Measurements from ENCODE around the gene FRMPD1.

GRCh38 chr9:37678789-37679273 lies 28.1 kb downstream of the FRMPD1 start:
- TF ChIP-seq, protein P1, sequence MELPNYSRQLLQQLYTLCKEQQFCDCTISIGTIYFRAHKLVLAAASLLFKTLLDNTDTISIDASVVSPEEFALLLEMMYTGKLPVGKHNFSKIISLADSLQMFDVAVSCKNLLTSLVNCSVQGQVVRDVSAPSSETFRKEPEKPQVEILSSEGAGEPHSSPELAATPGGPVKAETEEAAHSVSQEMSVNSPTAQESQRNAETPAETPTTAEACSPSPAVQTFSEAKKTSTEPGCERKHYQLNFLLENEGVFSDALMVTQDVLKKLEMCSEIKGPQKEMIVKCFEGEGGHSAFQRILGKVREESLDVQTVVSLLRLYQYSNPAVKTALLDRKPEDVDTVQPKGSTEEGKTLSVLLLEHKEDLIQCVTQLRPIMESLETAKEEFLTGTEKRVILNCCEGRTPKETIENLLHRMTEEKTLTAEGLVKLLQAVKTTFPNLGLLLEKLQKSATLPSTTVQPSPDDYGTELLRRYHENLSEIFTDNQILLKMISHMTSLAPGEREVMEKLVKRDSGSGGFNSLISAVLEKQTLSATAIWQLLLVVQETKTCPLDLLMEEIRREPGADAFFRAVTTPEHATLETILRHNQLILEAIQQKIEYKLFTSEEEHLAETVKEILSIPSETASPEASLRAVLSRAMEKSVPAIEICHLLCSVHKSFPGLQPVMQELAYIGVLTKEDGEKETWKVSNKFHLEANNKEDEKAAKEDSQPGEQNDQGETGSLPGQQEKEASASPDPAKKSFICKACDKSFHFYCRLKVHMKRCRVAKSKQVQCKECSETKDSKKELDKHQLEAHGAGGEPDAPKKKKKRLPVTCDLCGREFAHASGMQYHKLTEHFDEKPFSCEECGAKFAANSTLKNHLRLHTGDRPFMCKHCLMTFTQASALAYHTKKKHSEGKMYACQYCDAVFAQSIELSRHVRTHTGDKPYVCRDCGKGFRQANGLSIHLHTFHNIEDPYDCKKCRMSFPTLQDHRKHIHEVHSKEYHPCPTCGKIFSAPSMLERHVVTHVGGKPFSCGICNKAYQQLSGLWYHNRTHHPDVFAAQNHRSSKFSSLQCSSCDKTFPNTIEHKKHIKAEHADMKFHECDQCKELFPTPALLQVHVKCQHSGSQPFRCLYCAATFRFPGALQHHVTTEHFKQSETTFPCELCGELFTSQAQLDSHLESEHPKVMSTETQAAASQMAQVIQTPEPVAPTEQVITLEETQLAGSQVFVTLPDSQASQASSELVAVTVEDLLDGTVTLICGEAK (IDR thresholded peaks at IDR 0.05; ENCODE audit: borderline replicate concordance), result no peak
- TF ChIP-seq HDAC2 (IDR thresholded peaks at IDR 0.05) (no peak), ASH2L (IDR thresholded peaks at IDR 0.05; ENCODE audit: borderline replicate concordance, low read depth) (no peak), SIN3A (IDR thresholded peaks at IDR 0.05; ENCODE audit: low read depth, low read length) (no peak), POLR2A (IDR thresholded peaks at IDR 0.05; ENCODE audit: low read depth, low read length) (no peak), JUNB (IDR thresholded peaks at IDR 0.05) (no peak), YY1 (IDR thresholded peaks at IDR 0.05; ENCODE audit: low read depth, low read length) (no peak), SRF (IDR thresholded peaks at IDR 0.05; ENCODE audit: low read depth in 2 of 2, low read length in 2 of 2) (no peak)

Data from GM12878 (cell line).